DND-41 (cell line): ENCODE measurements around the gene SLC5A9.

Experiments used
- EZH2 ChIP-seq: IDR thresholded peaks from 3 replicates; pipeline ENCODE4 v1.6.1; 2012; ENCODE audit warnings: borderline replicate concordance, low read depth, mild to moderate bottlenecking, moderate library complexity, low read length, inconsistent platforms; ENCODE audit not compliant: severe bottlenecking
- TF ChIP-seq, protein P1 (sequence below): IDR thresholded peaks from 2 replicates; pipeline ENCODE4 v1.5.1; 2012; ENCODE audit warnings: borderline replicate concordance, low read length, moderate library complexity, mild to moderate bottlenecking; ENCODE audit not compliant: poor library complexity, severe bottlenecking; ENCODE audit errors: extremely low read depth

DNA sequence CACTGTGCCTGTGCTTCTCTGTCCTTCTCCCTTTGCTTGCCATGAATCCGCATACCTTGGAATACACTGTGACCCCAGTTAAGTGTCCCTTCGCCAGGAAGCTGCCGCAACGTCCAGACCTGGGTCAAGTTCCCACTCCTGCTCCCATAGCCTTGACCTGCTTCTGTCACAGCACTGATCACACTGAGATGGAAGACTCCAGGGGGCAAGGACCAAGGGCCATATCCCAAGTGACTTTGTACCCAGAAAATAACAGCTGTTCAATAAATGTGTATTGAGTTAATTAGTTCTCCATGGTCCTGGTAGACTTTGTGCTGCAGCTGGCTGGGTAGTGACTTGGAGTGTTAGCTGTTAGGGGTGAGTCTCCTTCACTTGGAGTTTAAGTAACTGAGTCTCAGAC is 25.8 kb downstream of the SLC5A9 start:
- TF ChIP-seq, protein P1, sequence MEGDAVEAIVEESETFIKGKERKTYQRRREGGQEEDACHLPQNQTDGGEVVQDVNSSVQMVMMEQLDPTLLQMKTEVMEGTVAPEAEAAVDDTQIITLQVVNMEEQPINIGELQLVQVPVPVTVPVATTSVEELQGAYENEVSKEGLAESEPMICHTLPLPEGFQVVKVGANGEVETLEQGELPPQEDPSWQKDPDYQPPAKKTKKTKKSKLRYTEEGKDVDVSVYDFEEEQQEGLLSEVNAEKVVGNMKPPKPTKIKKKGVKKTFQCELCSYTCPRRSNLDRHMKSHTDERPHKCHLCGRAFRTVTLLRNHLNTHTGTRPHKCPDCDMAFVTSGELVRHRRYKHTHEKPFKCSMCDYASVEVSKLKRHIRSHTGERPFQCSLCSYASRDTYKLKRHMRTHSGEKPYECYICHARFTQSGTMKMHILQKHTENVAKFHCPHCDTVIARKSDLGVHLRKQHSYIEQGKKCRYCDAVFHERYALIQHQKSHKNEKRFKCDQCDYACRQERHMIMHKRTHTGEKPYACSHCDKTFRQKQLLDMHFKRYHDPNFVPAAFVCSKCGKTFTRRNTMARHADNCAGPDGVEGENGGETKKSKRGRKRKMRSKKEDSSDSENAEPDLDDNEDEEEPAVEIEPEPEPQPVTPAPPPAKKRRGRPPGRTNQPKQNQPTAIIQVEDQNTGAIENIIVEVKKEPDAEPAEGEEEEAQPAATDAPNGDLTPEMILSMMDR: no peak
- no peak for TF ChIP-seq EZH2
